Liver (tissue), 9 donors: ENCODE data around the gene TTC21A. TPM values are rescaled to one million over a fixed set of nuclear protein-coding genes. Genes with fewer than 3 reads are reported as not detected.

Source experiments
- DNase-seq: peaks from one replicate; pipeline ENCODE4 v3.0.0-alpha.2; 2017; ENCODE audit warnings: low spot score
- H3K27ac ChIP-seq, 2 donors: one replicate each; pipeline ENCODE4 v1.7.0; 2013; ENCODE audit warnings: inconsistent platforms in 2 of 2, low read length in 2 of 2, control low read depth in 1 of 2, low read depth in 1 of 2, mild to moderate bottlenecking in 1 of 2
- H3K27me3 ChIP-seq, 4 donors: one replicate each; pipeline versions ENCODE4 v1.6.1 to v1.7.0; 2013; ENCODE audit warnings: low read length in 3 of 4, inconsistent platforms in 1 of 4, mild to moderate bottlenecking in 1 of 4, moderate library complexity in 1 of 4; ENCODE audit not compliant: control insufficient read depth in 4 of 4, insufficient read depth in 4 of 4
- H3K36me3 ChIP-seq, 4 donors: one replicate each; pipeline versions ENCODE4 v1.6.1 to v1.7.0; 2013; ENCODE audit warnings: low read length in 3 of 4, mild to moderate bottlenecking in 3 of 4, low read depth in 1 of 4, moderate library complexity in 1 of 4; ENCODE audit not compliant: control insufficient read depth in 4 of 4, insufficient read depth in 3 of 4
- H3K4me1 ChIP-seq, 4 donors: one replicate each; pipeline versions ENCODE4 v1.6.1 to v1.7.0; 2013; ENCODE audit warnings: low read length in 3 of 4, mild to moderate bottlenecking in 3 of 4, moderate library complexity in 1 of 4; ENCODE audit not compliant: control insufficient read depth in 4 of 4, insufficient read depth in 4 of 4
- H3K4me3 ChIP-seq, 3 donors: one replicate each; pipeline versions ENCODE4 v1.6.1 to v1.7.0; 2013; ENCODE audit warnings: low read length in 3 of 3, control low read depth in 1 of 3, low read depth in 1 of 3, mild to moderate bottlenecking in 1 of 3
- H3K9ac ChIP-seq, 2 donors: one replicate each; pipeline ENCODE4 v1.7.0; 2013; ENCODE audit warnings: low read length in 2 of 2, mild to moderate bottlenecking in 2 of 2, moderate library complexity in 2 of 2, control low read depth in 1 of 2, low read depth in 1 of 2
- H3K9me3 ChIP-seq, 4 donors: one replicate each; pipeline versions ENCODE4 v1.6.1 to v1.7.0; 2013; ENCODE audit warnings: low read length in 3 of 4; ENCODE audit not compliant: control insufficient read depth in 4 of 4
- FOXA1 ChIP-seq: IDR thresholded peaks from 2 replicates; pipeline ENCODE4 v1.6.1; 2016; ENCODE audit warnings: antibody characterized with exemption
- FOXA2 ChIP-seq: IDR thresholded peaks from 2 replicates; pipeline ENCODE4 v1.6.1; 2016; ENCODE audit warnings: antibody characterized with exemption
- HNF4A ChIP-seq, 2 donors: conservative IDR thresholded peaks; 2 replicates each; pipeline ENCODE4 v1.6.1; 2016; ENCODE audit warnings: antibody characterized with exemption in 2 of 2, mild to moderate bottlenecking in 2 of 2
- HNF4G ChIP-seq: IDR thresholded peaks from 2 replicates; pipeline ENCODE4 v1.6.1; 2016; ENCODE audit warnings: antibody characterized with exemption
- JUND ChIP-seq, 2 donors: IDR thresholded peaks; 2 replicates each; pipeline ENCODE4 v1.6.1; 2016; ENCODE audit warnings: antibody characterized with exemption in 2 of 2
- NR2F2 ChIP-seq: IDR thresholded peaks from 2 replicates; pipeline ENCODE4 v1.6.1; 2016; ENCODE audit warnings: antibody characterized with exemption
- RAD21 ChIP-seq, 2 donors: IDR thresholded peaks; 2 replicates each; pipeline ENCODE4 v1.6.1; 2016; ENCODE audit warnings: antibody characterized with exemption in 2 of 2, mild to moderate bottlenecking in 2 of 2
- RXRA ChIP-seq, 2 donors: IDR thresholded peaks; 2 replicates each; pipeline ENCODE4 v1.6.1; 2017 to 2018; ENCODE audit warnings: antibody characterized with exemption in 2 of 2, mild to moderate bottlenecking in 1 of 2
- SP1 ChIP-seq: IDR thresholded peaks from 2 replicates; pipeline ENCODE4 v1.6.1; 2018; ENCODE audit warnings: antibody characterized with exemption, mild to moderate bottlenecking
- WGBS: extraction: QIAGEN DNeasy Blood & Tissue Kit; methylation state at CpG from one replicate; pipeline ENCODE4 v1.1.7; 2013; 5-methylcytosine and 5-hydroxymethylcytosine counted together
- polyA plus RNA-seq, 2 donors: library from polyadenylated mRNA; stranded (reverse) in 1 of 2; unstranded in 1 of 2; fragments of 200-250 nt in 1 of 2; fragments of >200 nt in 1 of 2; fragmentation: Nextera tagmentation in 1 of 2; extraction: Ambion mirVana in 1 of 2; gene quantifications; one replicate each; pipeline versions ENCODE4 v1.2.1 to v1.2.3, GENCODE V29; 2013 to 2015
- total RNA-seq, 2 donors: library from RNA; depleted of rRNA; stranded (reverse); fragments of >200 nt; gene quantifications; one replicate each; pipeline ENCODE4 v1.2.3, GENCODE V29; 2014
- TF ChIP-seq, protein P1 (sequence below): IDR thresholded peaks from 2 replicates; pipeline ENCODE4 v1.6.1; 2016; ENCODE audit warnings: antibody characterized with exemption
- TF ChIP-seq, protein P2 (sequence below): IDR thresholded peaks from 2 replicates; pipeline ENCODE4 v1.6.1; 2016; ENCODE audit warnings: antibody characterized with exemption
- TF ChIP-seq, protein P3 (sequence below): IDR thresholded peaks from 2 replicates; pipeline ENCODE4 v1.6.1; 2016; ENCODE audit warnings: antibody characterized with exemption
- donor health status: healthy.
- donor health status: healthy.
- donor health status: healthy.
- donor health status: healthy.
- donor health status: healthy.

TTC21A gene
- total and polyA plus RNA-seq, 4 donors, result 0.28 to 3.3 (median 1.6) TPM

DNA sequence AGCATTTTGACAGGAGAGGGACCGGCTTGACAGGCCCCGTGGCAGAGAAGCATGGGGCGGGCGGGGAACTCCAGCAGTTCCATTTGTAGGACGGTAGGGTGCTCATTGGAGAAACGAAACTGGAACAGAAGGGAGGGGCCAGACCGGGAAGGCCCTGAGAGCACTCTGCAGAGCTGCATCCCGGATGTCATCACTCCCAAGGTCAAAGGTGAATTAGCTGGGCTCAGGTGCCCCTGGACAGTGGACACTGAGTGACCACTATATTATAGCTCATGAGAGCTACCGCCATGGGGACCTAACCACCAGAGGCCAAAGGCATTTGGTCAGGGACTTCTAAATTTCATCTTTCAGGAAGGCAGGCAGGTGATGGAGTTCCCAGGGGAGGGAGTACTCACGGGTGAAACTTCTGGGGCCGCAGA is 38.6 kb downstream of the TTC21A start (continued):
- TF ChIP-seq, protein P1, sequence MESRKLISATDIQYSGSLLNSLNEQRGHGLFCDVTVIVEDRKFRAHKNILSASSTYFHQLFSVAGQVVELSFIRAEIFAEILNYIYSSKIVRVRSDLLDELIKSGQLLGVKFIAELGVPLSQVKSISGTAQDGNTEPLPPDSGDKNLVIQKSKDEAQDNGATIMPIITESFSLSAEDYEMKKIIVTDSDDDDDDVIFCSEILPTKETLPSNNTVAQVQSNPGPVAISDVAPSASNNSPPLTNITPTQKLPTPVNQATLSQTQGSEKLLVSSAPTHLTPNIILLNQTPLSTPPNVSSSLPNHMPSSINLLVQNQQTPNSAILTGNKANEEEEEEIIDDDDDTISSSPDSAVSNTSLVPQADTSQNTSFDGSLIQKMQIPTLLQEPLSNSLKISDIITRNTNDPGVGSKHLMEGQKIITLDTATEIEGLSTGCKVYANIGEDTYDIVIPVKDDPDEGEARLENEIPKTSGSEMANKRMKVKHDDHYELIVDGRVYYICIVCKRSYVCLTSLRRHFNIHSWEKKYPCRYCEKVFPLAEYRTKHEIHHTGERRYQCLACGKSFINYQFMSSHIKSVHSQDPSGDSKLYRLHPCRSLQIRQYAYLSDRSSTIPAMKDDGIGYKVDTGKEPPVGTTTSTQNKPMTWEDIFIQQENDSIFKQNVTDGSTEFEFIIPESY, result no peak
- TF ChIP-seq, protein P2, sequence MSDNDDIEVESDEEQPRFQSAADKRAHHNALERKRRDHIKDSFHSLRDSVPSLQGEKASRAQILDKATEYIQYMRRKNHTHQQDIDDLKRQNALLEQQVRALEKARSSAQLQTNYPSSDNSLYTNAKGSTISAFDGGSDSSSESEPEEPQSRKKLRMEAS, result no peak
- peak; percentile 69 to 78 for TF ChIP-seq RXRA (IDR thresholded peaks at IDR 0.05)
- TF ChIP-seq, protein P3, sequence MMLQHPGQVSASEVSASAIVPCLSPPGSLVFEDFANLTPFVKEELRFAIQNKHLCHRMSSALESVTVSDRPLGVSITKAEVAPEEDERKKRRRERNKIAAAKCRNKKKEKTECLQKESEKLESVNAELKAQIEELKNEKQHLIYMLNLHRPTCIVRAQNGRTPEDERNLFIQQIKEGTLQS, result peak; percentile 82
- TF ChIP-seq FOXA2, result no peak
- TF ChIP-seq HNF4G, result no peak
- no peak for TF ChIP-seq JUND (IDR thresholded peaks at IDR 0.05)

DNA sequence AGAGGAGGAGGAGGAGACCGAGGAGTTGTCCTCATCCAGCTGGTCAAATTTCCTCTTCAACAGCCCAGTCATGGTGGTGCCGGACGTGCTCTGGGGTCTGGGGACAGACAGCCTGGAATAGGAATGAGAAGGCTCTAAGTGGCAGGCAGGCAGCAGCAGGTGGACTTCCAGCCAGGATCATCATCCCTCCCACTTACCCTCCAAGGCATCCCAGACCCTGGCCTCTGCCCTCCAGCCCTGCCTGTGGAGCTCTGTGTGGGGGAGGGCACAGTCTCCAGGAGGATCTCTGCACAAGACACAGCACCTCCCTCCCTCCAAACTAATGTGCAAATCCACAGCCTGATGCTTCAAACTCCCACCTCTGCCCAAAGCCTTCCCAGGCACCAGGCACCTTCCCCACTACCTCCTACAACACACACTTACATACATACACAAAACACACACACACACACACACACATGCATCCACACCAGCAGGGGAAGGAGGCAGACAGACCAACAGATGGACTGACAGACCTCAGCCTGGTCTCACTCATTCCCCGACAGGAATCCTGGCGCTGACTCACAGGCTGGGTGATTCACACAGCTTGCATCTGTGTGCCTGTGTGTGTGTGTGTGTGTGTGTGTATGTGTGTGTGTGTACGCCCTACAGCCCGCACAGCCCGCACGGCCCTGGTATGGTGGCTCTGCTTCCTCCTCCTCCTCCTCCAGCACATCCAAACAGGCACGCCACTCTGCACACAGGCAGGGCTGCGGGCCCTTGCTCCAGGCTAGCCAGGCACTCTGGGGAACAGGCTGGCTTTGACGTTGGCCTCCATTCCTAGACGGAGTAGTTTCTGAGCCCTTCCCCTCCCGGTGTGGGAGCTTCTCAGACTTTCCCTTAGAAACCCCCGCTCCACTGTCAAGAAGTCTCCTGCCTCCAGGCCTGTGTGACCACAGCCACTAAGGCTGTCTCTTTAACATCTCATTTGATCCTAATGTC is 39.4 kb downstream of the TTC21A start:
- no peaks in the 10 kb centered on the region for H3K9me3 ChIP-seq
- peaks cover 30 to 77% (median 65%) of the 10 kb centered on the region in 4 donors for H3K4me1 ChIP-seq
- peak in 1 of 2 donors; percentile 56 for TF ChIP-seq JUND (IDR thresholded peaks at IDR 0.05)
- TF ChIP-seq FOXA1, result no peak
- peak overlapping the region in 1 of 3 donors; percentile 6 for H3K4me3 ChIP-seq
- DNase-seq, result peak; percentile 40
- H3K27ac ChIP-seq, result peak overlapping the region; percentile 59 to 78
- no peaks in the 10 kb centered on the region for H3K27me3 ChIP-seq
- no peak overlapping the region for H3K9ac ChIP-seq
- peaks cover 19 to 50% (median 38%) of the 10 kb centered on the region in 4 donors for H3K36me3 ChIP-seq
- WGBS, result 58% methylated on average over 15 of the region's 15 CpGs

DNA sequence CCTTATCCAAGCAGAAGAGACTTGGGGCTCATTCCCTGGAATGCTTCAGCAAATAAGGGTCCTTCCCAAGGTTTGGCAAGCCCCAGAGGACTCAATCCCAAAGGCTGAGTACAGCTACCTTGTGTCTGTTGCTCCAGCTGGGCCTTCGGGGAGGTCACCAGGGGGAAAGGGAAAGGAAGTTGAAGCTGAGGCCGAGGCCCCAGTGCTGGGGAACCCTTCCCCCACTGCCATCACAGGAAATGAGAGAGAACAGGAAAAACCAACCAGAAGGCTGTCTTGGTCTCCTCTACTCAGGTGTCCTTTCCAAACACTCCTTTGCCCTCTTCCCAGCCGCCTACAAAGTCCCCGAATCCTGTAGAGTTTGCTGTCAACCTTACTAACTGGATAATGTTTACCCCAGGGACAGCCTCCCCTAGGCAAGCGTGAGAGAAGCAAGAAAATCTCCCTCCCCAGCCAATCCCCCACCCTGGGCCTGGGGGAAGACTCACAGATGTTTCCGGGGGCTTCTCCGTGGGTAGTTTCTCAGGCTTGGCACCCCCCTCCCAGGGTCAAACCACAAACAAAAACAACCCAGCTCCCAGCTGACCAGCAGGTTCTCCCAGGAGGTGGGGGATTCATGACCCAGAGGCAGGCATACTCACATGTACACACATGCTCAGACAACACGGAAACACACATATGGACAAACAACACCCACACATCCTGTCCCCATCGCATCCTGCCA is 40.4 kb downstream of the TTC21A start:
- Histone ChIP-seq H3K36me3 (peaks cover 19 to 41% (median 29%) of the 10 kb centered on the region in 4 donors), H3K27ac (peak overlapping the region; percentile 59 to 78), H3K4me3 (peak overlapping the region in 1 of 3 donors; percentile 3), H3K9ac (no peak overlapping the region), H3K9me3 (no peaks in the 10 kb centered on the region), H3K27me3 (no peaks in the 10 kb centered on the region), H3K4me1 (peaks cover 27 to 69% (median 57%) of the 10 kb centered on the region in 4 donors)
- WGBS, result 38% methylated on average over 9 of the region's 9 CpGs
- TF ChIP-seq RAD21 (IDR thresholded peaks at IDR 0.05) (peak in 1 of 2 donors; percentile 23), NR2F2 (peak; percentile 74), HNF4A (conservative IDR thresholded peaks at IDR 0.05) (no peak), SP1 (peak; percentile 19), HNF4G (no peak), RXRA (IDR thresholded peaks at IDR 0.05) (peak; percentile 47 to 68)
- DNase-seq, result peak; percentile 46
